K562 (cell line): Measurements from ENCODE around the gene UNC5C.

Experiments used
- ATF3 ChIP-seq, 2 experiments: fragments of 450-650 bp in 1 of 2; sonication (generic) in 1 of 2; formaldehyde crosslinking in 1 of 2; IDR thresholded peaks in 1 of 2; conservative IDR thresholded peaks in 1 of 2; 2 replicates each; pipeline versions ENCODE4 v1.6.1 to v1.8.1; 2016 to 2023; ENCODE audit warnings: mild to moderate bottlenecking in 2 of 2, moderate library complexity in 2 of 2, inconsistent platforms in 1 of 2, missing genetic modification reagents in 1 of 2
- BRCA1 ChIP-seq, 2 experiments: fragments of 450-650 bp in 1 of 2; sonication (generic) in 1 of 2; formaldehyde crosslinking in 1 of 2; IDR thresholded peaks; 2 replicates each; pipeline versions ENCODE4 v1.5.0 to v1.6.1; 2017 to 2020; ENCODE audit warnings: mild to moderate bottlenecking in 1 of 2, missing genetic modification reagents in 1 of 2
- CEBPZ ChIP-seq: fragments of 150-350 bp; IDR thresholded peaks from 2 replicates; pipeline ENCODE4 v1.6.1; 2014; ENCODE audit warnings: low read depth, mild to moderate bottlenecking, low read length, borderline replicate concordance
- CTCF ChIP-seq, 3 experiments: IDR thresholded peaks in 2 of 3; conservative IDR thresholded peaks in 1 of 3; 2 replicates each; pipeline ENCODE4 v1.5.1; 2011 to 2012; ENCODE audit warnings: low read length in 3 of 3, mild to moderate bottlenecking in 3 of 3, control low read depth in 2 of 3, improper control_type of control experiment in 1 of 3, inconsistent platforms in 1 of 3, low read depth in 1 of 3, mixed read lengths in 1 of 3, moderate library complexity in 1 of 3; ENCODE audit not compliant: insufficient read depth in 2 of 3
- ETS1 ChIP-seq: conservative IDR thresholded peaks from 2 replicates; pipeline ENCODE4 v1.6.1; 2011; ENCODE audit warnings: low read depth, mild to moderate bottlenecking, low read length; ENCODE audit not compliant: control insufficient read depth
- ETV1 ChIP-seq: fragments of 450-650 bp; conservative IDR thresholded peaks from 2 replicates; pipeline ENCODE4 v1.6.1; 2016; ENCODE audit warnings: missing genetic modification characterization, control low read depth, low read depth, missing compliant biosample characterization
- JUND ChIP-seq, 2 experiments: IDR thresholded peaks; 2 replicates in 1 of 2; 3 replicates in 1 of 2; pipeline ENCODE4 v1.6.1; 2011; ENCODE audit warnings: borderline replicate concordance in 2 of 2, low read depth in 2 of 2, low read length in 2 of 2, improper control_type of control experiment in 1 of 2, missing biosample characterization in 1 of 2, missing genetic modification characterization in 1 of 2, missing genetic modification reagents in 1 of 2
- KDM4B ChIP-seq, 2 experiments: fragments of 450-650 bp in 1 of 2; sonication (generic) in 1 of 2; IDR thresholded peaks; 2 replicates each; pipeline ENCODE4 v1.6.1; 2016 to 2017; ENCODE audit warnings: borderline replicate concordance in 2 of 2, antibody characterized with exemption in 1 of 2, low read depth in 1 of 2, mild to moderate bottlenecking in 1 of 2
- MED1 ChIP-seq: sonication (generic); formaldehyde crosslinking; IDR thresholded peaks from 2 replicates; pipeline ENCODE4 v1.8.1; 2023; ENCODE audit warnings: missing genetic modification reagents, borderline replicate concordance
- MXI1 ChIP-seq: IDR thresholded peaks from 2 replicates; pipeline ENCODE4 v1.6.1; 2011; ENCODE audit warnings: low read depth, mild to moderate bottlenecking, improper control_type of control experiment, low read length
- REST ChIP-seq, 2 experiments: fragments of 450-650 bp; formaldehyde crosslinking in 1 of 2; IDR thresholded peaks; 2 replicates each; pipeline versions ENCODE4 v1.4.0 to v1.6.1; 2014 to 2020; ENCODE audit warnings: mild to moderate bottlenecking in 2 of 2, borderline replicate concordance in 1 of 2, low read depth in 1 of 2
- SNAPC5 ChIP-seq: fragments of 250-450 bp; sonication (Bioruptor Pico); IDR thresholded peaks from 2 replicates; pipeline ENCODE4 v1.8.0; 2021; ENCODE audit warnings: moderate library complexity, mild to moderate bottlenecking, inconsistent platforms
- TGIF2 ChIP-seq: sonication (generic); formaldehyde crosslinking; IDR thresholded peaks from 2 replicates; pipeline ENCODE4 v1.8.1; 2022; ENCODE audit warnings: mild to moderate bottlenecking, missing genetic modification reagents, moderate library complexity
- ZNF133 ChIP-seq: fragments of 250-450 bp; sonication (Bioruptor Pico); IDR thresholded peaks from 2 replicates; pipeline ENCODE4 v1.4.0; 2020; ENCODE audit warnings: mild to moderate bottlenecking

GRCh38 chr4:95431678-95432077, 117.1 kb downstream of the UNC5C start:
- no peak for TF ChIP-seq REST (IDR thresholded peaks at IDR 0.05; ENCODE audit: borderline replicate concordance)
- no peak for TF ChIP-seq REST (CRISPR knock-in tag; IDR thresholded peaks at IDR 0.05; ENCODE audit: low read depth)
- no peak for TF ChIP-seq JUND (IDR thresholded peaks at IDR 0.05; ENCODE audit: borderline replicate concordance, low read depth, low read length)
- no peak for TF ChIP-seq JUND (tag; IDR thresholded peaks at IDR 0.05; ENCODE audit: borderline replicate concordance, low read depth, low read length)
- no peak for TF ChIP-seq BRCA1 (IDR thresholded peaks at IDR 0.05)
- TF ChIP-seq BRCA1 (CRISPR knock-in tag; IDR thresholded peaks at IDR 0.05): no peak
- no peak for TF ChIP-seq TGIF2 (CRISPR knock-in tag)
- no peak for TF ChIP-seq MED1 (CRISPR knock-in tag)
- no peak for TF ChIP-seq ATF3 (IDR thresholded peaks at IDR 0.05)
- no peak for TF ChIP-seq ATF3 (CRISPR knock-in tag; conservative IDR thresholded peaks at IDR 0.05)
- no peak for TF ChIP-seq CTCF (IDR thresholded peaks at IDR 0.05 in 2 of 3, conservative IDR thresholded peaks at IDR 0.05 in 1 of 3; ENCODE audit: insufficient read depth in 2 of 3, low read depth in 1 of 3, low read length in 3 of 3)
- no peak for TF ChIP-seq SNAPC5 (CRISPR knock-in tag)
- no peak for TF ChIP-seq ETS1
- no peak for TF ChIP-seq MXI1
- no peak for TF ChIP-seq ZNF133 (CRISPR knock-in tag)
- no peak for TF ChIP-seq ETV1
- TF ChIP-seq KDM4B (IDR thresholded peaks at IDR 0.05; ENCODE audit: borderline replicate concordance in 2 of 2, low read depth in 1 of 2): no peak
- TF ChIP-seq CEBPZ: no peak
